Skeletal muscle satellite cell (primary cell): ENCODE measurements around the gene LFNG.

Source experiments
- H3K27me3 ChIP-seq: 2 replicates; pipeline ENCODE4 v1.7.0; 2013; ENCODE audit warnings: low read length; ENCODE audit not compliant: control insufficient read depth, insufficient read depth
- H3K36me3 ChIP-seq: 2 replicates; pipeline ENCODE4 v1.7.0; 2013; ENCODE audit warnings: mild to moderate bottlenecking, control low read depth, low read length; ENCODE audit not compliant: insufficient read depth
- H3K4me1 ChIP-seq: 2 replicates; pipeline ENCODE4 v1.7.0; 2013; ENCODE audit warnings: low read length; ENCODE audit not compliant: control insufficient read depth, insufficient read depth
- H3K4me2 ChIP-seq: 2 replicates; pipeline ENCODE4 v1.7.0; 2013; ENCODE audit warnings: mild to moderate bottlenecking, low read length
- H3K4me3 ChIP-seq: 2 replicates; pipeline ENCODE4 v1.7.0; 2013; ENCODE audit warnings: low read length
- H3K9ac ChIP-seq: 2 replicates; pipeline ENCODE4 v1.7.0; 2013; ENCODE audit warnings: mild to moderate bottlenecking, low read depth, low read length, moderate library complexity
- H3K9me3 ChIP-seq: replicated peaks from 2 replicates; pipeline ENCODE4 v1.7.0; 2013; ENCODE audit warnings: mild to moderate bottlenecking, control low read depth, low read length

LFNG gene

DNA sequence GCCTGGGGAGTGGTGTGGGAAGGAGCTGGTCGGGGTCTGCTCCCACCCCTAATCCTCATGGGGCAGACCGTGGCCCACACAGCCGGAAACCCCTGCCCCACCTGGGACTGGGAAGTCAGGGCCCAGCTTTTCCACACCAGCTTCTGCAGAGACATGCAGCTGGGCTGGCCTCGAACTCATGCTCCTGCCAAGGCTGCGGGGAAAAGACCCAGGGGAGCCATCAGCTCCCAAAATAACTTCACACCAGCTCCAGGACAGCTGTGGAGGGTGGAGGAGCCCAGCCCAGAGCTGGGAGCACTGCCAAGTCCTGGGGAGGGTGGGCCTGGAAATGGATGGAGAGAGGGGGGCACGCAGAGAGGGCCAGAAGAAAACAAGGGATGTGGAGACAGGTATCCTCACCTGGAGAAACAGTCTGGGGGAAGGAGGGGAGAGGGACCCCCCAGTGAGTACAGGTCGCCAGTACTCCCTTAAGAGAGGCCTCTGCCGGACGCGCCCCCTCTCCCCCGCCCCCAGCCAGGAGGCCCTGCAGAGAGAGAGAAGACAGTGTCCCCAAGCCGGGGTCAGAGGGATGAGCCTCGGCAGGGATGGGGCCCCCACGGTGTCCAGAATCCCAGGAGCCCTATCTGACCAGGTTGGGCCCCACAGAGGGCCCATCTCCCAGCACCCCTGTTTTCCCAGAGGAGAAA, 31.8 kb upstream of the LFNG start:
- Histone ChIP-seq H3K4me2 (peak overlapping the region; percentile 39), H3K36me3 (no peaks in the 10 kb centered on the region), H3K4me3 (no peak overlapping the region), H3K9me3 (peaks cover 5% of the 10 kb centered on the region), H3K27me3 (peaks cover 3% of the 10 kb centered on the region), H3K9ac (no peak overlapping the region), H3K4me1 (peaks cover 14% of the 10 kb centered on the region)

- H3K4me2 ChIP-seq = peak overlapping the region; percentile 39
- H3K4me1 ChIP-seq = peaks cover 17% of the 10 kb centered on the region
- H3K9me3 ChIP-seq = no peaks in the 10 kb centered on the region
- H3K4me3 ChIP-seq = no peak overlapping the region
- H3K36me3 ChIP-seq = no peaks in the 10 kb centered on the region
- peaks cover 3% of the 10 kb centered on the region for H3K27me3 ChIP-seq
- H3K9ac ChIP-seq = no peak overlapping the region
Observed at GRCh38 chr7:2488272-2488645, 31.3 kb upstream of the LFNG start.

- Histone ChIP-seq H3K27me3 (peaks cover 3% of the 10 kb centered on the region), H3K36me3 (no peaks in the 10 kb centered on the region), H3K9me3 (no peaks in the 10 kb centered on the region), H3K4me2 (no peak overlapping the region), H3K4me1 (peaks cover 20% of the 10 kb centered on the region), H3K4me3 (no peak overlapping the region), H3K9ac (no peak overlapping the region)
Observed at GRCh38 chr7:2488681-2489080, 30.9 kb upstream of the LFNG start.

DNA sequence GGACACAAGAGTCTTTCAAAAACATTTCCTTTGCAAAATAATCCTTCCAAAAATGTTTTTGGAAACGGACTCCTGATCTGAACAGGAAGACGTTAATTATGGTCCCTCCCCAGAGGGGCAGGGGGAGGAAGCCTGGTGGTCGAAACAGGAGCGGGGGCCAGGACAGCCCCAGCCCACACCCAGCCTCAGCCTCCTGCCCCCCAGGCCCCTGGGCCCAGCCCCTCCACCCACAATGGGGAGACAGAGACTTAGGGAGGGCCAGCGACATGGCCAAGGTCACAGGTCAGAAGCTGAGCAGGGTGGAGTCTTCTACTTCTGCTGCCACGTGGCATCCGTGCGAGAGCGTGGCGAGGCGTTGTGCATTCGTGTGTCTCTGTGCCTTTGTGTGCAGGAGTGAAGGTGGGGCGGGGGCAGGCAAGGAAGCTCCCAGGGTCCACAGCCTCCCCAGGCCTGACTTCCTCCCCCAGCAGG, 29.4 kb upstream of the LFNG start:
- Histone ChIP-seq H3K9me3 (no peaks in the 10 kb centered on the region), H3K9ac (no peak overlapping the region), H3K4me3 (no peak overlapping the region), H3K4me1 (peaks cover 20% of the 10 kb centered on the region), H3K4me2 (no peak overlapping the region), H3K27me3 (peaks cover 6% of the 10 kb centered on the region), H3K36me3 (no peaks in the 10 kb centered on the region)

DNA sequence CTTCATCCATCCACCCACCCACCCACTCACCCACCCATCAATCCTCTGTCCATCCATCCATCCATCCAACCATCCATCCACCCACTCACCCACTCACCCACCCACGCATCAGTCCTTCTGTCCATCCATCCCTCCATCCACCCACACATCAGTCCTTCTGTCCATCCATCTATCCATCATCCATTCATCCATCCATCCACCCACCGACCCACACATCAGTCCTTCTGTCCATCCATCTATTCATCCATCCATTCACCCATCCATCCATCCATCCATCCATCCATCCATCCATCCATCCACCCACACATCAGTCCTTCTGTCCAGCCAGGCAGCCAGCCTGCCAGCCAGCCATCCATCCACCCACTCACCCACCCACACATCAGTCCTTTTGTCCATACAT, 27.5 kb upstream of the LFNG start:
- no peak overlapping the region for H3K9ac ChIP-seq
- H3K4me3 ChIP-seq = no peak overlapping the region
- no peaks in the 10 kb centered on the region for H3K9me3 ChIP-seq
- peaks cover 14% of the 10 kb centered on the region for H3K27me3 ChIP-seq
- no peak overlapping the region for H3K4me2 ChIP-seq
- peaks cover 20% of the 10 kb centered on the region for H3K4me1 ChIP-seq
- no peaks in the 10 kb centered on the region for H3K36me3 ChIP-seq

DNA sequence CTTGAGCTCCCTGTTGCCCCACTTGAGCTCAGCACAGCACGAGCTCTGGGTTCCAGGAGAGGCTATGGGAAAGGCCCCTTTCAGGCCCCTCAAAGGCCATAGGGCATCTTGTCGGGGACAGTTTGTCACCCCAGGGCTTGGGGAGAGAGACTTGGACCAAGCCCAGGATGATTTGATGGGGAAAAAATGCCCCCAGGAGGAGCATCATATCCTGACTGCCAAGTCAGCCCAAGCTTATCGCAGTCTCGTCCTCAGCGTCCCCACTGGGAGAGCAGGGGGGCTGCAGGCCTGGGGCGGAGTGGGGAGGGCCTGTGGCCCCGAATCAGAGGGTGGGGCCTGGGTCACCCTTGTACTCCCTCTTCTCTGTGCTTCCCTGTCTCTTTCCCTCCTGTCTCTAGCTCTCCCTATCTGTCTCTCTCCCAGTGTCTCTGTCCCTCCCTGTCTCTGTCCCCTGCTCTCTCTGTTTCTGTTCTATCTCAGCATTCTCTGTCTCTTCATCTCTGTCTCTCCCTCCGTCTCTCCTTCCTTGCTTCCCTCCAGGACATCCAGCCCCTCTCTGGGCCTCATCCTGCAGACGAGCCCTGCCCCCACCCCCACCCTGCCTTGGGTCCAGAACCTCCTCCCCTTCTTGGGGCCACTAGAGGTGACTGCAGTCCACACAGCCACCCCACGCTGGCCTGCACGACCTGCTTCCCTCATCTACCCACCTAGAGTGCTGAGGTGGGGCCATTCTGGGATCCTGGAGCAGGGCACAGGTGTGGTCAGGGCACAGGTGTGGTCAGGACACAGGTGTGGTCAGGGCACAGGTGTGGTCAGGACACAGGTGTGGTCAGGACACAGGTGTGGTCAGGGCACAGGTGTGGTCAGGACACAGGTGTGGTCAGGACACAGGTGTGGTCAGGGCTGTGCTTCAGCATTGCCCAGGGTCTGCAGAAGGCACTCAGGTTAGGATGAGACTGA, 26.1 kb upstream of the LFNG start:
- Histone ChIP-seq H3K9ac (no peak overlapping the region), H3K4me3 (no peak overlapping the region), H3K27me3 (peaks cover 26% of the 10 kb centered on the region), H3K4me1 (peaks cover 7% of the 10 kb centered on the region), H3K4me2 (no peak overlapping the region), H3K9me3 (no peaks in the 10 kb centered on the region), H3K36me3 (no peaks in the 10 kb centered on the region)

DNA sequence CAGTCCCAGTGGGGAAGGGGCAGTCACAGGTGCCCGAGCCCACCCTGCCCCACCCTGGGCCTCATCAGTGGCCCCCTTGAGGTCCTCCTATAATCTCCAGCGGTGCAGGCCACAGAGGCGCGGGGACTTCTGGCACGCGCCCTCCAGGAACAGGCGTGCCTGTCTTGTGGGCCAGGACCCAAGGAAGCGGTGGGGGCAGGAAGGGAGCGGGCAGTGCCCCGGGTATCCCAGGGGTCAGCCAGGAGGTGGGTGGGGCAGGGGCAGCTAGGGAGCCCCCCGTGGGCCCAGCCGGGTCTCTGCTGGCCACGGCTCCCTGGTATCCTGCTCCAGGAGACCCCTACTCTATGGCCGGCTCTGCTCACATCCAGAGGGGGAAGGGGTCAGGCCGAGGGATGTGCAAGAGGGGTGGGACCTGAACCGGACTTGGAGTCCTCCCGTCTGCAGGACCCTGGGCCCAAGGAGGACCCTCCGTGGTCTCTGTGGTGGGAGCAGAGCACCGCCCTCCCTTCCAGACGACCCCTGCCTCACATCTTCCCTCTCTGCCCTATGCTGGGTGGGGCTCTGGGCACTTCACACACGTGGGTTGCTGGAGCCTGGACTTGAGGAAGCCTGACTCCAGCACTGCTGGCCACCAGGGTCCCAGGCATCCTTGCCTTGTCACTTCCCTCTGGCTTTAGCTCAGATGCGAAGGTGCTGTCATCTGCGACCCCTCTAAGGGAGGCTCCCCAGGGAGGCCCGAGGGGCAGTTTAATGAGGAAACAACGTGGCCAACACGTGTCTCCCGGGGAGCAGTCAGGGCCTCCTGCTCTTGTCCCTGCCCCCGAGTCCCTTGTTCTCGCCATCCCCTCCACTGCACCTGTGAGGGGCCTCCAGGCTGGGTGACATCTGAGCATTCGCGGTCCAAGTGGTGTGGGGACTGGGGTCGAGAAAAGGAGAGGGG, 25.1 kb upstream of the LFNG start:
- Histone ChIP-seq H3K9ac (no peak overlapping the region), H3K36me3 (no peaks in the 10 kb centered on the region), H3K4me2 (no peak overlapping the region), H3K4me1 (peaks cover 6% of the 10 kb centered on the region), H3K27me3 (peaks cover 30% of the 10 kb centered on the region), H3K4me3 (no peak overlapping the region), H3K9me3 (no peaks in the 10 kb centered on the region)

- Histone ChIP-seq H3K9me3 (no peaks in the 10 kb centered on the region), H3K4me1 (peaks cover 6% of the 10 kb centered on the region), H3K4me3 (no peak overlapping the region), H3K27me3 (peaks cover 30% of the 10 kb centered on the region), H3K4me2 (no peak overlapping the region), H3K36me3 (no peaks in the 10 kb centered on the region), H3K9ac (no peak overlapping the region)
Observed at GRCh38 chr7:2495418-2496299, 23.9 kb upstream of the LFNG start.

DNA sequence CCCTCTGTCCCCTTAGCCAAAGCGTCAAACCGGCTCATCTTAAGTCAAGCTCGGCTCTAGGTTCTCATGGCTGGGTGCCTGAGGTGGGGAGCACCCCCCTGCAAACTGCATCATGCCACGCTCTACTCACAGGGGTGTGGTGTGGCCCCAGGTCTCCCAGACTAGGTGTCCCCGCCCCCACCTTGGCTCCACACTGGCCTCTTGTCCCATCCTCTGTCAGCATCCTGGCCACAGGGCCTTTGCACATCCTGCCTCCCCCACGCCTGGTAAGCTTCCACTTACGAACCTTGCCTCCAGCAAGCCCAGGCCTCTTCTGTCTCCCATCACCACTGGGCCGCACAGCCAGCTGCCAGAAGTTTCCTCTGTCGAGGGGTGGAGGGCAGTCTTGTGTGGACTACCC, 23.2 kb upstream of the LFNG start:
- Histone ChIP-seq H3K4me3 (no peak overlapping the region), H3K9me3 (no peaks in the 10 kb centered on the region), H3K4me1 (peaks cover 6% of the 10 kb centered on the region), H3K4me2 (no peak overlapping the region), H3K27me3 (peaks cover 30% of the 10 kb centered on the region), H3K36me3 (no peaks in the 10 kb centered on the region), H3K9ac (no peak overlapping the region)

GRCh38 chr7:2497065-2497464, 22.5 kb upstream of the LFNG start:
- Histone ChIP-seq H3K4me1 (peaks cover 6% of the 10 kb centered on the region), H3K9ac (no peak overlapping the region), H3K27me3 (peaks cover 30% of the 10 kb centered on the region), H3K4me2 (no peak overlapping the region), H3K4me3 (no peak overlapping the region), H3K36me3 (no peaks in the 10 kb centered on the region), H3K9me3 (no peaks in the 10 kb centered on the region)
